Measurements from ENCODE around the gene MACO1. TPM values are rescaled to one million over a fixed set of nuclear protein-coding genes. Genes with fewer than 3 reads are reported as not detected.
A peak's percentile ranks its signal among the peaks of the same experiment; 100 is the strongest.

Gene MACO1
- total and polyA plus RNA-seq, 9 of the 15 experiments (the other 6 are each of a cell fraction or from before 2014, with no cell fraction given), result 4.6 to 28.4 (median 21.7) TPM

DNA sequence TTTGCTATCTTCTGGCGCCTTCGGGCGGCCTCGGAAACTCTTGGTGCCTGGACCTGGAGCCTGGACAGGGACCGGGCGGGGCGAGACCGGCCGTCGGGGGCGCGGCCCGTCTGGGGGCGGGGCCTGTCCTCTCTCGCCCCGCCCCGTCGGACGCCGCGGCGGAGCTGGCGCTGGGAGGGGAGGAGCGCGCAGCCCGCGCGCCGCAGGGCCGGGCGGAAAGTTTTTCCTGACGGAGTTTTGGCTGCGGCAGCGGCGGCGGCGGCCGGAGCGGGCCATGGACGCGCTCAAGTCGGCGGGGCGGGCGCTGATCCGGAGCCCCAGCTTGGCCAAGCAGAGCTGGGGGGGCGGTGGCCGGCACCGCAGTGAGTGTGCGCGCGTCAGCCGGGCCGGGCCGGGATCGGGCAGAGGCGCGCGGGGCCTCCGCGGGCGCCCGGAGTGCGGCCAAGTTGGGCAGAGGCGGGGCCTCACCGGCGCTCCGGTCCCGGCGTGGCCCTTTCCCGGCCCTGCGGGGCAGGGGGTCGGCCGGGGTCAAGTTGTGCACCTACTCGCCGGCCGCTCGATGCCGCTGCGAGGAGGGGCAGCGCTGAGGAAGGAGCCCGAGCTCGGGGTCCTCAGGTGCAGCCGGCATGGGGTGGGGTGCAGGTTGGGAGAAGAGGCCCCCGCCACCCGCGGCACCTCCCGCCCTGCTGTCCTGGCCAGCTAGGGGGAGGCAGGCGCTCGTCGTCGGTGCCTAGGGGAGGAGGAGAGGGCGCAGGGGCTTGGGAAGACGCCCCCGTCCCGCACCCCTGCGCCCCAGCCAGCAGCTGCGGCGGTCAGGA lies 112.9 kb downstream of the MACO1 start, which contains the start of gene LDLRAP1 (continued):
- TF ChIP-seq EWSR1 (IDR thresholded peaks at IDR 0.05; ENCODE audit: borderline replicate concordance, low read depth, partially characterized antibody), result no peak
- TF ChIP-seq HEY1 (CRISPR knock-in tag; IDR thresholded peaks at IDR 0.05; ENCODE audit: borderline replicate concordance), result no peak
- no peak for TF ChIP-seq ZNF76 (CRISPR knock-in tag; IDR thresholded peaks at IDR 0.05; ENCODE audit: borderline replicate concordance)
- no peak for TF ChIP-seq ZNF551 (CRISPR knock-in tag; IDR thresholded peaks at IDR 0.05)
- no peak for TF ChIP-seq HDAC3 (IDR thresholded peaks at IDR 0.05; ENCODE audit: borderline replicate concordance, partially characterized antibody)
- TF ChIP-seq, protein P1, sequence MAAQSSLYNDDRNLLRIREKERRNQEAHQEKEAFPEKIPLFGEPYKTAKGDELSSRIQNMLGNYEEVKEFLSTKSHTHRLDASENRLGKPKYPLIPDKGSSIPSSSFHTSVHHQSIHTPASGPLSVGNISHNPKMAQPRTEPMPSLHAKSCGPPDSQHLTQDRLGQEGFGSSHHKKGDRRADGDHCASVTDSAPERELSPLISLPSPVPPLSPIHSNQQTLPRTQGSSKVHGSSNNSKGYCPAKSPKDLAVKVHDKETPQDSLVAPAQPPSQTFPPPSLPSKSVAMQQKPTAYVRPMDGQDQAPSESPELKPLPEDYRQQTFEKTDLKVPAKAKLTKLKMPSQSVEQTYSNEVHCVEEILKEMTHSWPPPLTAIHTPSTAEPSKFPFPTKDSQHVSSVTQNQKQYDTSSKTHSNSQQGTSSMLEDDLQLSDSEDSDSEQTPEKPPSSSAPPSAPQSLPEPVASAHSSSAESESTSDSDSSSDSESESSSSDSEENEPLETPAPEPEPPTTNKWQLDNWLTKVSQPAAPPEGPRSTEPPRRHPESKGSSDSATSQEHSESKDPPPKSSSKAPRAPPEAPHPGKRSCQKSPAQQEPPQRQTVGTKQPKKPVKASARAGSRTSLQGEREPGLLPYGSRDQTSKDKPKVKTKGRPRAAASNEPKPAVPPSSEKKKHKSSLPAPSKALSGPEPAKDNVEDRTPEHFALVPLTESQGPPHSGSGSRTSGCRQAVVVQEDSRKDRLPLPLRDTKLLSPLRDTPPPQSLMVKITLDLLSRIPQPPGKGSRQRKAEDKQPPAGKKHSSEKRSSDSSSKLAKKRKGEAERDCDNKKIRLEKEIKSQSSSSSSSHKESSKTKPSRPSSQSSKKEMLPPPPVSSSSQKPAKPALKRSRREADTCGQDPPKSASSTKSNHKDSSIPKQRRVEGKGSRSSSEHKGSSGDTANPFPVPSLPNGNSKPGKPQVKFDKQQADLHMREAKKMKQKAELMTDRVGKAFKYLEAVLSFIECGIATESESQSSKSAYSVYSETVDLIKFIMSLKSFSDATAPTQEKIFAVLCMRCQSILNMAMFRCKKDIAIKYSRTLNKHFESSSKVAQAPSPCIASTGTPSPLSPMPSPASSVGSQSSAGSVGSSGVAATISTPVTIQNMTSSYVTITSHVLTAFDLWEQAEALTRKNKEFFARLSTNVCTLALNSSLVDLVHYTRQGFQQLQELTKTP (IDR thresholded peaks at IDR 0.05; ENCODE audit: low read depth in 1 of 2, partially characterized antibody in 2 of 2), result no peak
- TF ChIP-seq, protein P2, sequence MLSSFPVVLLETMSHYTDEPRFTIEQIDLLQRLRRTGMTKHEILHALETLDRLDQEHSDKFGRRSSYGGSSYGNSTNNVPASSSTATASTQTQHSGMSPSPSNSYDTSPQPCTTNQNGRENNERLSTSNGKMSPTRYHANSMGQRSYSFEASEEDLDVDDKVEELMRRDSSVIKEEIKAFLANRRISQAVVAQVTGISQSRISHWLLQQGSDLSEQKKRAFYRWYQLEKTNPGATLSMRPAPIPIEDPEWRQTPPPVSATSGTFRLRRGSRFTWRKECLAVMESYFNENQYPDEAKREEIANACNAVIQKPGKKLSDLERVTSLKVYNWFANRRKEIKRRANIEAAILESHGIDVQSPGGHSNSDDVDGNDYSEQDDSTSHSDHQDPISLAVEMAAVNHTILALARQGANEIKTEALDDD (IDR thresholded peaks at IDR 0.05), result no peak
- TF ChIP-seq GTF2E2 (tag; IDR thresholded peaks at IDR 0.05), result no peak
- no peak for TF ChIP-seq EP300 (IDR thresholded peaks at IDR 0.05; ENCODE audit: low read length)
- no peak for TF ChIP-seq NCOA1 (IDR thresholded peaks at IDR 0.05; ENCODE audit: low read depth)
- no peak for TF ChIP-seq MTA2 (IDR thresholded peaks at IDR 0.05; ENCODE audit: low read depth)
- TF ChIP-seq GTF2A2 (tag; IDR thresholded peaks at IDR 0.05), result no peak
- TF ChIP-seq ADNP (tag; IDR thresholded peaks at IDR 0.05), result 0 out of 2 replicates have a peak, but pooled peaks have one; percentile 33
- TF ChIP-seq NUFIP1 (IDR thresholded peaks at IDR 0.05; ENCODE audit: partially characterized antibody), result no peak
- TF ChIP-seq FOXK1 (CRISPR knock-in tag; IDR thresholded peaks at IDR 0.05; ENCODE audit: borderline replicate concordance), result no peak
- no peak for TF ChIP-seq SAFB2 (IDR thresholded peaks at IDR 0.05; ENCODE audit: borderline replicate concordance, low read depth, low read length, severe bottlenecking)
- TF ChIP-seq NCOA2 (IDR thresholded peaks at IDR 0.05; ENCODE audit: partially characterized antibody in 2 of 2), result no peak
- TF ChIP-seq, protein P3, sequence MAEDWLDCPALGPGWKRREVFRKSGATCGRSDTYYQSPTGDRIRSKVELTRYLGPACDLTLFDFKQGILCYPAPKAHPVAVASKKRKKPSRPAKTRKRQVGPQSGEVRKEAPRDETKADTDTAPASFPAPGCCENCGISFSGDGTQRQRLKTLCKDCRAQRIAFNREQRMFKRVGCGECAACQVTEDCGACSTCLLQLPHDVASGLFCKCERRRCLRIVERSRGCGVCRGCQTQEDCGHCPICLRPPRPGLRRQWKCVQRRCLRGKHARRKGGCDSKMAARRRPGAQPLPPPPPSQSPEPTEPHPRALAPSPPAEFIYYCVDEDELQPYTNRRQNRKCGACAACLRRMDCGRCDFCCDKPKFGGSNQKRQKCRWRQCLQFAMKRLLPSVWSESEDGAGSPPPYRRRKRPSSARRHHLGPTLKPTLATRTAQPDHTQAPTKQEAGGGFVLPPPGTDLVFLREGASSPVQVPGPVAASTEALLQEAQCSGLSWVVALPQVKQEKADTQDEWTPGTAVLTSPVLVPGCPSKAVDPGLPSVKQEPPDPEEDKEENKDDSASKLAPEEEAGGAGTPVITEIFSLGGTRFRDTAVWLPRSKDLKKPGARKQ (CRISPR knock-in tag; IDR thresholded peaks at IDR 0.05), result no peak
- TF ChIP-seq ZNF143 (CRISPR knock-in tag; IDR thresholded peaks at IDR 0.05), result no peak
- TF ChIP-seq MCM2 (IDR thresholded peaks at IDR 0.05; ENCODE audit: low read depth), result no peak
- TF ChIP-seq ZNF274 (IDR thresholded peaks at IDR 0.05; ENCODE audit: borderline replicate concordance, low read depth, low read length), result no peak
- TF ChIP-seq ZNF324 (CRISPR knock-in tag; IDR thresholded peaks at IDR 0.05), result no peak
- TF ChIP-seq ZNF224 (CRISPR knock-in tag; IDR thresholded peaks at IDR 0.05), result no peak

All from K562 (cell line).